GM19455 (cell line): ENCODE measurements around the gene KRTAP1-5.
"Not testable (repeated sequence)": the region's sequence is repeated elsewhere in the genome, so short reads cannot be mapped to it uniquely, and the experiment has no call there.

ENCODE experiments used
- ATAC-seq: cut with Tn5 transposase; IDR thresholded peaks from one replicate; pipeline ENCODE4 v1.9.1; 2021; ENCODE audit not compliant: unreplicated experiment

Gene KRTAP1-5

GRCh38 chr17:41049110-41049509 is 22.1 kb upstream of the KRTAP1-5 start:
- ATAC-seq: no peak

- ATAC-seq: no peak
Observed at GRCh38 chr17:41048441-41048840, 21.4 kb upstream of the KRTAP1-5 start.

- not testable (repeated sequence) for ATAC-seq
Observed at GRCh38 chr17:41046735-41047465, 19.9 kb upstream of the KRTAP1-5 start, which contains the start of gene KRTAP2-1. KRTAP2-1 (minus strand) TSS chr17:41047316; CDS start chr17:41047267, 49 bp downstream.

- no peak for ATAC-seq
Observed at GRCh38 chr17:41042953-41043352, 15.9 kb upstream of the KRTAP1-5 start.

GRCh38 chr17:41040783-41041571 is 14.0 kb upstream of the KRTAP1-5 start, which contains the start of gene KRTAP1-1:
KRTAP1-1 (minus strand) TSS chr17:41041450; CDS start chr17:41041397, 53 bp downstream.
- ATAC-seq: not testable (repeated sequence)

GRCh38 chr17:41037853-41038350 is 10.9 kb upstream of the KRTAP1-5 start:
- ATAC-seq: no peak

GRCh38 chr17:41034346-41034935 is 7.4 kb upstream of the KRTAP1-5 start, which contains the start of gene KRTAP1-3:
KRTAP1-3 (minus strand) TSS chr17:41034874; CDS start chr17:41034821, 53 bp downstream.
- ATAC-seq: not testable (repeated sequence)

GRCh38 chr17:41029633-41030245 is 2.7 kb upstream of the KRTAP1-5 start, which contains the start of gene KRTAP1-4:
KRTAP1-4 (minus strand) TSS chr17:41030195; CDS start chr17:41030078, 117 bp downstream.
- ATAC-seq: no peak

GRCh38 chr17:41024697-41025096 is 2.3 kb downstream of the KRTAP1-5 start:
- ATAC-seq: no peak

GRCh38 chr17:41020336-41020735 is 6.7 kb downstream of the KRTAP1-5 start:
- no peak for ATAC-seq

GRCh38 chr17:41019415-41019814 is 7.6 kb downstream of the KRTAP1-5 start:
- ATAC-seq: no peak

GRCh38 chr17:41018541-41018940 is 8.5 kb downstream of the KRTAP1-5 start:
- no peak for ATAC-seq

- ATAC-seq: no peak
Observed at GRCh38 chr17:41016578-41017215, 10.3 kb downstream of the KRTAP1-5 start.

GRCh38 chr17:41015454-41015853 is 11.6 kb downstream of the KRTAP1-5 start:
- no peak for ATAC-seq

GRCh38 chr17:41013606-41014005 is 13.4 kb downstream of the KRTAP1-5 start:
- no peak for ATAC-seq

GRCh38 chr17:41013181-41013580 is 13.8 kb downstream of the KRTAP1-5 start:
- ATAC-seq: no peak

- no peak for ATAC-seq
Observed at GRCh38 chr17:41012326-41013120, 14.5 kb downstream of the KRTAP1-5 start.

GRCh38 chr17:41010441-41010840 is 16.6 kb downstream of the KRTAP1-5 start:
- ATAC-seq: no peak

GRCh38 chr17:41009936-41010335 is 17.1 kb downstream of the KRTAP1-5 start:
- no peak for ATAC-seq
